DND-41 (cell line): Measurements from ENCODE around the gene CDH3.

Experiments
- ATAC-seq: fragments of 200-7000 bp; cut with Tn5 transposase; 3 replicates; pipeline ENCODE4 v1.9.1; 2021; ENCODE audit warnings: low read depth; ENCODE audit not compliant: insufficient read depth
- DNase-seq: peaks from one replicate; pipeline ENCODE4 v3.0.0-alpha.2; 2020
- H2AFZ ChIP-seq: 2 replicates; pipeline ENCODE4 v1.6.0; 2012; ENCODE audit warnings: low read depth, low read length
- H3K27ac ChIP-seq: 2 replicates; pipeline ENCODE4 v1.5.1; 2012; ENCODE audit warnings: low read length, inconsistent platforms
- H3K27me3 ChIP-seq: fragments of 200-600 bp; sonication (generic); 2 replicates; pipeline ENCODE4 v1.6.0; 2012; ENCODE audit warnings: low read length, mild to moderate bottlenecking, inconsistent platforms; ENCODE audit not compliant: insufficient read depth, poor library complexity
- H3K36me3 ChIP-seq: 2 replicates; pipeline ENCODE4 v1.5.1; 2012; ENCODE audit warnings: low read length, inconsistent platforms; ENCODE audit not compliant: insufficient read depth
- H3K4me1 ChIP-seq: 2 replicates; pipeline ENCODE4 v1.5.1; 2012; ENCODE audit warnings: mild to moderate bottlenecking, low read length; ENCODE audit not compliant: insufficient read depth
- H3K4me2 ChIP-seq: 2 replicates; pipeline ENCODE4 v1.6.0; 2012; ENCODE audit warnings: mild to moderate bottlenecking, moderate library complexity, low read length, inconsistent platforms; ENCODE audit not compliant: insufficient read depth
- H3K4me3 ChIP-seq, 2 experiments: fragments of 200-600 bp in 1 of 2; shearing (Covaris generic) in 1 of 2; 2 replicates each; pipeline ENCODE4 v1.5.1; 2012 to 2016; ENCODE audit warnings: inconsistent platforms in 2 of 2, low read length in 2 of 2, mild to moderate bottlenecking in 2 of 2, low read depth in 1 of 2, moderate library complexity in 1 of 2
- H3K79me2 ChIP-seq: 2 replicates; pipeline ENCODE4 v1.6.0; 2012; ENCODE audit warnings: low read length, inconsistent platforms; ENCODE audit not compliant: insufficient read depth
- H3K9ac ChIP-seq: 2 replicates; pipeline ENCODE4 v1.6.0; 2012; ENCODE audit warnings: low read depth, mild to moderate bottlenecking, inconsistent platforms, low read length, moderate library complexity
- H3K9me3 ChIP-seq: 2 replicates; pipeline ENCODE4 v1.5.1; 2012; ENCODE audit warnings: low read length, moderate library complexity, mild to moderate bottlenecking, inconsistent platforms; ENCODE audit not compliant: insufficient read depth, severe bottlenecking
- H4K20me1 ChIP-seq: 2 replicates; pipeline ENCODE4 v1.6.0; 2012; ENCODE audit warnings: low read length; ENCODE audit not compliant: insufficient read depth
- EZH2 ChIP-seq: IDR thresholded peaks from 3 replicates; pipeline ENCODE4 v1.6.1; 2012; ENCODE audit warnings: borderline replicate concordance, low read depth, mild to moderate bottlenecking, moderate library complexity, low read length, inconsistent platforms; ENCODE audit not compliant: severe bottlenecking
- TF ChIP-seq, protein P1 (sequence below): IDR thresholded peaks from 2 replicates; pipeline ENCODE4 v1.5.1; 2012; ENCODE audit warnings: borderline replicate concordance, low read length, moderate library complexity, mild to moderate bottlenecking; ENCODE audit not compliant: poor library complexity, severe bottlenecking; ENCODE audit errors: extremely low read depth

The CDH3 gene

DNA sequence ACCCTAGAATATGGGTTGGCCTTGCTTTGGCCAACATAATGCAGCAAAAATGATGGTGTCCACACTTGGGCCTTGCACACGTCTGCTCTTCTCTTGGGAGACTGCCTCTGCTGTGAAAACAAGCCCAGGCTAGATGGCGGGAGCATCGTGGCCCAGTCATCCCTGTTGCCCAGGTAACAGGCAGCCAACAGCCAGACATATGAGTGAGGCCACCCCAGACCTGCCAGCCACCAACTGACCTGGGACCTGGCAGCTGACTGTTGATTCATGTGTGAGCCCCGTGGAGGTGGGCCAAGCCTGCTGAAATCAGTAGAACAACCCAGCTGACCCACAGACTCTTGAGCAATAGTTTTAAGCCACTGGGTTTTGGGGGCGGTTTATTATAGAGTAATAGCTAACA is 39.4 kb upstream of the CDH3 start:
- Histone ChIP-seq H3K79me2 (no peaks in the 10 kb centered on the region), H3K36me3 (no peaks in the 10 kb centered on the region), H3K9ac (no peak overlapping the region), H3K27ac (no peak overlapping the region), H3K9me3 (no peaks in the 10 kb centered on the region), H3K27me3 (no peaks in the 10 kb centered on the region), H4K20me1 (no peaks in the 10 kb centered on the region), H3K4me1 (no peaks in the 10 kb centered on the region), H2AFZ (no peak overlapping the region), H3K4me2 (no peak overlapping the region), H3K4me3 (no peak overlapping the region)
- ATAC-seq (no peak), DNase-seq (no peak)
- TF ChIP-seq, protein P1, sequence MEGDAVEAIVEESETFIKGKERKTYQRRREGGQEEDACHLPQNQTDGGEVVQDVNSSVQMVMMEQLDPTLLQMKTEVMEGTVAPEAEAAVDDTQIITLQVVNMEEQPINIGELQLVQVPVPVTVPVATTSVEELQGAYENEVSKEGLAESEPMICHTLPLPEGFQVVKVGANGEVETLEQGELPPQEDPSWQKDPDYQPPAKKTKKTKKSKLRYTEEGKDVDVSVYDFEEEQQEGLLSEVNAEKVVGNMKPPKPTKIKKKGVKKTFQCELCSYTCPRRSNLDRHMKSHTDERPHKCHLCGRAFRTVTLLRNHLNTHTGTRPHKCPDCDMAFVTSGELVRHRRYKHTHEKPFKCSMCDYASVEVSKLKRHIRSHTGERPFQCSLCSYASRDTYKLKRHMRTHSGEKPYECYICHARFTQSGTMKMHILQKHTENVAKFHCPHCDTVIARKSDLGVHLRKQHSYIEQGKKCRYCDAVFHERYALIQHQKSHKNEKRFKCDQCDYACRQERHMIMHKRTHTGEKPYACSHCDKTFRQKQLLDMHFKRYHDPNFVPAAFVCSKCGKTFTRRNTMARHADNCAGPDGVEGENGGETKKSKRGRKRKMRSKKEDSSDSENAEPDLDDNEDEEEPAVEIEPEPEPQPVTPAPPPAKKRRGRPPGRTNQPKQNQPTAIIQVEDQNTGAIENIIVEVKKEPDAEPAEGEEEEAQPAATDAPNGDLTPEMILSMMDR = no peak
- TF ChIP-seq EZH2 = no peak

DNA sequence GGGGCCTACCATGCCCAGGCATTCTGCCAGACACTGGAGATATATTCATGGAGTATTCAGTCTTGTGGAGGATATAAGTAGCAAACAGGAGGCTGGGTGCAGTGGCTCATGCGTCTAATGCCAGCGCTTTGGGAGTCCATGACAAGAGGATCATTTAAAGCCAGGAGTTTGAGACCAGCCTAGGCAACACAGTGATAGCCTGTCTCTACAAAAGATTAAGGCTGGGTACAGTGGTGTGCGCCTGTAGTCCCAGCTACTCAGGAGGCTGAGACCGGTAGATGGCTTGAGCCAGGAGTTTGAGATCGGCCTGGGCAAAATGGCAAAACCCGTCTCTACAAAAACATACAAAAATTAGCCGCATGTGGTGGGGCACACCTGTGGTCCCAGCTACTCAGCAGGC is 37.7 kb upstream of the CDH3 start:
- no peak overlapping the region for H3K4me2 ChIP-seq
- H3K9me3 ChIP-seq = no peaks in the 10 kb centered on the region
- ATAC-seq (no peak), DNase-seq (no peak)
- H3K4me3 ChIP-seq = no peak overlapping the region
- H3K27ac ChIP-seq = no peak overlapping the region
- no peaks in the 10 kb centered on the region for H4K20me1 ChIP-seq
- H3K9ac ChIP-seq = no peak overlapping the region
- H3K27me3 ChIP-seq = no peaks in the 10 kb centered on the region
- no peaks in the 10 kb centered on the region for H3K4me1 ChIP-seq
- TF ChIP-seq, protein P1 = no peak
- TF ChIP-seq EZH2 = no peak
- H2AFZ ChIP-seq = no peak overlapping the region
- no peaks in the 10 kb centered on the region for H3K79me2 ChIP-seq
- H3K36me3 ChIP-seq = no peaks in the 10 kb centered on the region

DNA sequence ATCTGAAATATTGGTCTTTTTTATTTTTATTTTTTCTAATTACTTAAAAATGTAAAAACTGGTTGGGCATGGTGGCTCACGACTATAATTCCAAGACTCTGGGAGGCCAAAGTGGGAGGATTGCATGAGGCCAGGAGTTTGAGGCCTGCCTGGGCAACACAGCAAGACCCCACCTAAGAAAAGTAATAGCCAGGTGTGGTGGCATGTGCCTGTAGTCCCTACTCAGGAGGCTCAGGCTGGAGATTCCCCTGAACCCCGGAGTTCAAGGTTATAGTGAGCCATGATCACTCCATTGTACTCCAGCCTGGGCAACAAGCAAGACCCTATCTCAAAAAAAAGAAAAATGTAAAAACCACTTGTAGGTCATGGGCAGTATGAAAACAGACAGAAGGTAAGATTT is 36.8 kb upstream of the CDH3 start:
- Histone ChIP-seq H3K36me3 (no peaks in the 10 kb centered on the region), H3K79me2 (no peaks in the 10 kb centered on the region), H3K27ac (no peak overlapping the region), H4K20me1 (no peaks in the 10 kb centered on the region), H3K27me3 (no peaks in the 10 kb centered on the region), H3K4me2 (no peak overlapping the region), H2AFZ (no peak overlapping the region), H3K4me3 (no peak overlapping the region), H3K4me1 (no peaks in the 10 kb centered on the region), H3K9ac (no peak overlapping the region), H3K9me3 (no peaks in the 10 kb centered on the region)
- ATAC-seq = no peak
- DNase-seq = no peak
- no peak for TF ChIP-seq EZH2
- TF ChIP-seq, protein P1 = no peak

DNA sequence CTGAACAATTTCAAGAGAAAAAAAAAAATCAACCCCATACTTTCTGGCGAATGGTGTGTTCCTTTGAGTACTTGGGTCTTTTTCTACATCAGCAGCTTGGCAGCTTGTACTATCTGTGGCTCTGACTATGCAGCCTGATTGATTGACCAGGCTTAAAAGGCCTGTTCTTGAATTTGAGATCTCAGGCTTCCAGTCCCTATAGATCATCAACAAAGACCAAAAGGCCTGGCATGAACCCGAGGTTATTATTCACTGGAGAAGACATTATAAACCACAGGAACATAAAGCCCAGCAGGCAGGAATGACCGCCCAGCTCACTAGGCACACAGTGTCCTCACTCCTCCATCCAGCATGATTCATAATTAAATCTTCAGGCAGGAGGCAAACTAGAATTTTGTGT is 32.1 kb upstream of the CDH3 start:
- Histone ChIP-seq H3K4me3 (no peak overlapping the region), H3K4me1 (no peaks in the 10 kb centered on the region), H3K36me3 (no peaks in the 10 kb centered on the region), H4K20me1 (no peaks in the 10 kb centered on the region), H3K79me2 (no peaks in the 10 kb centered on the region), H2AFZ (no peak overlapping the region), H3K27ac (no peak overlapping the region), H3K4me2 (no peak overlapping the region), H3K9ac (no peak overlapping the region), H3K27me3 (no peaks in the 10 kb centered on the region), H3K9me3 (peaks cover 7% of the 10 kb centered on the region)
- DNase-seq (no peak), ATAC-seq (no peak)
- TF ChIP-seq, protein P1 = no peak
- no peak for TF ChIP-seq EZH2
